Glutamatergic neuron (in vitro differentiated cells): ENCODE measurements around the gene ZMYND11. TPM values are rescaled to one million over a fixed set of nuclear protein-coding genes. Genes with fewer than 3 reads are reported as not detected.

Experiments used
- DNase-seq: peaks from one replicate; pipeline ENCODE4 v3.0.0; 2022
- H3K27ac Mint-ChIP-seq: one replicate; pipeline ENCODE4 v1.8.0; 2020; ENCODE audit warnings: mild to moderate bottlenecking, mixed read lengths, inconsistent platforms; ENCODE audit not compliant: unreplicated experiment
- H3K27me3 Mint-ChIP-seq: one replicate; pipeline ENCODE4 v1.8.0; 2020; ENCODE audit warnings: mild to moderate bottlenecking, moderate library complexity, mixed read lengths, inconsistent platforms; ENCODE audit not compliant: unreplicated experiment
- H3K36me3 Mint-ChIP-seq: one replicate; pipeline ENCODE4 v1.8.0; 2020; ENCODE audit warnings: mild to moderate bottlenecking, mixed read lengths, inconsistent platforms; ENCODE audit not compliant: unreplicated experiment
- H3K4me1 Mint-ChIP-seq: one replicate; pipeline ENCODE4 v1.8.0; 2020; ENCODE audit warnings: mild to moderate bottlenecking, low read depth, mixed read lengths, inconsistent platforms; ENCODE audit not compliant: unreplicated experiment
- H3K4me3 Mint-ChIP-seq: one replicate; pipeline ENCODE4 v1.8.0; 2020; ENCODE audit warnings: mild to moderate bottlenecking, mixed read lengths, inconsistent platforms; ENCODE audit not compliant: unreplicated experiment
- H3K9me3 Mint-ChIP-seq: one replicate; pipeline ENCODE4 v1.8.0; 2020; ENCODE audit warnings: mild to moderate bottlenecking, moderate library complexity, mixed read lengths, inconsistent platforms; ENCODE audit not compliant: unreplicated experiment
- total RNA-seq: library from RNA; stranded (reverse); fragmentation: NEBNext Ultra II Directional; extraction: Animal tissue kit (Norgen Biotek cat#: 25700); gene quantifications from one replicate; pipeline ENCODE4 v1.2.1, GENCODE V29; 2021; ENCODE audit not compliant: unreplicated experiment
- TF ChIP-seq, protein P1 (sequence below): fragments of 200-600 bp; sonication (generic); IDR thresholded peaks from one replicate; pipeline ENCODE4 v1.5.0; 2021; ENCODE audit not compliant: partially characterized antibody, unreplicated experiment

Gene ZMYND11
- total RNA-seq, 1 donor from 2014 or later = 26.6 TPM

DNA sequence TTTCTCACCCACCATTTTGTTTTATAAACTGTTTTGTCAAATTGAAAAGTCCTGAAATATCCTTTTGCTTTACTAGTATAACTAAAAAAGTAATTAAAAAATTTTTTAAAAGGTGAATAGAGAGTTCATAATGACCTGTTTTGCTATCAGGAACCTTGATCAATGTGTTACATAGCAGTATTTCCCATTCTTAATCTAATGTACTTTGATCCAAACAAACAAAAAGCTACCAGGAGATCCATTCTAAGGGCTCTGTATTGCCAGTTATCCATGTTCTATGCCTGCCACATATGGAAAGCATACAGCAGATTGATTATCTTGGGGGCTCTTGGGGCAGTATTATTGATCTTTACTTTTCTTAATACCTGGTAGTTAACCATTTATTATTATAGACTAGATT is 32.1 kb downstream of the ZMYND11 start:
- H3K36me3 Mint-ChIP-seq = no peaks in the 10 kb centered on the region
- no peak overlapping the region for H3K4me3 Mint-ChIP-seq
- no peaks in the 10 kb centered on the region for H3K27me3 Mint-ChIP-seq
- H3K4me1 Mint-ChIP-seq = no peaks in the 10 kb centered on the region
- TF ChIP-seq, protein P1, sequence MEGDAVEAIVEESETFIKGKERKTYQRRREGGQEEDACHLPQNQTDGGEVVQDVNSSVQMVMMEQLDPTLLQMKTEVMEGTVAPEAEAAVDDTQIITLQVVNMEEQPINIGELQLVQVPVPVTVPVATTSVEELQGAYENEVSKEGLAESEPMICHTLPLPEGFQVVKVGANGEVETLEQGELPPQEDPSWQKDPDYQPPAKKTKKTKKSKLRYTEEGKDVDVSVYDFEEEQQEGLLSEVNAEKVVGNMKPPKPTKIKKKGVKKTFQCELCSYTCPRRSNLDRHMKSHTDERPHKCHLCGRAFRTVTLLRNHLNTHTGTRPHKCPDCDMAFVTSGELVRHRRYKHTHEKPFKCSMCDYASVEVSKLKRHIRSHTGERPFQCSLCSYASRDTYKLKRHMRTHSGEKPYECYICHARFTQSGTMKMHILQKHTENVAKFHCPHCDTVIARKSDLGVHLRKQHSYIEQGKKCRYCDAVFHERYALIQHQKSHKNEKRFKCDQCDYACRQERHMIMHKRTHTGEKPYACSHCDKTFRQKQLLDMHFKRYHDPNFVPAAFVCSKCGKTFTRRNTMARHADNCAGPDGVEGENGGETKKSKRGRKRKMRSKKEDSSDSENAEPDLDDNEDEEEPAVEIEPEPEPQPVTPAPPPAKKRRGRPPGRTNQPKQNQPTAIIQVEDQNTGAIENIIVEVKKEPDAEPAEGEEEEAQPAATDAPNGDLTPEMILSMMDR = no peak
- no peak overlapping the region for H3K27ac Mint-ChIP-seq
- DNase-seq = no peak
- no peaks in the 10 kb centered on the region for H3K9me3 Mint-ChIP-seq

DNA sequence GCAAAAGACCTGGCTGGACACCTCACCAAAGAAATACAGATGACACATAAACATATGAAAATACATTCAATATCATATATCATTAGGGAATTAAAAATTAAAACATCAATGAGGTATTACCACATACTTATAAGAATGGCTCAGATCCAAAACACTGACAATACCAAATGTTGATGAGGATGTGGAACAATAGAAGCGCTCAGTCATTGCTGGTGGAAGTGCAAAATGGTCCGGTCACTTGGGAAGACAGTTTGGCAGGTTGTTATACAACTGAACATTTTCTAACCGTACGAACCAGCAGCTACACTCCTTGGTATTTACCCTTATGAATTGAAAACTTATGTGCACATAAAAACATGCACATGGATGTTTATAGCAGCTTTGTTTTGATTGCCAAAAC is 38.5 kb downstream of the ZMYND11 start:
- TF ChIP-seq, protein P1 = no peak
- no peak for DNase-seq
- Mint-ChIP-seq H3K4me3 (no peak overlapping the region), H3K27ac (no peak overlapping the region), H3K27me3 (no peaks in the 10 kb centered on the region), H3K4me1 (no peaks in the 10 kb centered on the region), H3K9me3 (no peaks in the 10 kb centered on the region), H3K36me3 (no peaks in the 10 kb centered on the region)

DNA sequence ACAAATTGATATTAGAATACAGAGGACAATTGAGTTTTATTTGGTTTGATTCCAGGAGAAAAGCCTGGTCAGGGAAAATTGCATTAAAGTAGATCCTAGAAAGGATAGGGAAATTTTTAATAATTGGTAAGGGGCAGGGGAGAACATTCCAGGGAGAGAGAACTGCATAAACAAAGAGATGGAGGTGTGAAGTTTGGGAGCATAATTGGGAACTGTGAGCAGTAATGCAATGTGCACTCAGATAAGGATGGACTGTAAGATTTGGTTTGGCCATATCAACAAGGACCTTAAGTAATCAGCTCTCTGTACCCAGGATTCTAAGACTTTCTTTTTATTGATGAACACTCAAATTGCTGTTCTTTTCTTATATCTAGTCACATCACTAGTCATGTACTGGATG is 41.4 kb downstream of the ZMYND11 start:
- Mint-ChIP-seq H3K4me1 (no peaks in the 10 kb centered on the region), H3K4me3 (no peak overlapping the region), H3K27ac (no peak overlapping the region), H3K36me3 (no peaks in the 10 kb centered on the region), H3K9me3 (no peaks in the 10 kb centered on the region), H3K27me3 (no peaks in the 10 kb centered on the region)
- no peak for DNase-seq
- TF ChIP-seq, protein P1 = no peak

DNA sequence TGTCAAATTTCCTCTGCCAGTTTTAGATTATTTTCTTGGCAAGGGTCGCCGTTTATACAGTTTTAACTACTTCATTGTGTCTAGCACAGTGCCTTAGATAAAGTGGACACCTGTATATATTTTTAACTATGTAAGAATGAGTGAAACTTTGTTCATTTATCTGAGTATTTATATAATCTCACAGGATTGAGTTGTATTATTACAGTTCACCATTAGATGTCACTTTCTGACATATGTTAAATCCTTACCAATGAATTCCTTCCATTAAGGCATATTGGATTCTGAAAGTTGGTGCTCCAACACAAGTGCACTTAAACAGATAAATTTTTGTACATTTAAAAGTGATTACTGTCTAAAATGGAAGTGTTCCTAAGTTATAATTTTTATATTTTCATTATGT is 43.0 kb downstream of the ZMYND11 start:
- no peak overlapping the region for H3K4me3 Mint-ChIP-seq
- no peaks in the 10 kb centered on the region for H3K4me1 Mint-ChIP-seq
- no peaks in the 10 kb centered on the region for H3K36me3 Mint-ChIP-seq
- TF ChIP-seq, protein P1 = peak; percentile 32
- DNase-seq = no peak
- H3K9me3 Mint-ChIP-seq = peaks cover 2% of the 10 kb centered on the region
- H3K27ac Mint-ChIP-seq = no peak overlapping the region
- no peaks in the 10 kb centered on the region for H3K27me3 Mint-ChIP-seq

DNA sequence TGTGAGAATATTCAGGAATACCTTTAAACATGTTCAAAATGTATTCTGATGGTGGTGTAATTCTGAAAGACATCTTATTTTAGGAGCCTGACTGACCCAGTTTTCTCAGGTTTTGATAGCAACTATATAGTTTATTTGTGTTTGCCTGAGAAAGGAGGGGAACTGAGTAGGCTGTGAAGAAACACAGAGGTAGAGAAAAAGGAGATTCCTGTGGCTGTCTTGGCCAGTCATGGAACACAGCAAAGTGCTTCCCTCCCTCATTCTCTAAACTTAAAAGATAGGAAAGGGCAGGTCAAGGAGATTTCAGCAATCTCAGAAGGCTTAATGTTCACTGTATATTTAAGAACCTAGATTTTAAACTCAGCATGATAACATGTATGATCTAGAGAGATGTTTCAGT is 43.5 kb downstream of the ZMYND11 start:
- DNase-seq = no peak
- no peak overlapping the region for H3K27ac Mint-ChIP-seq
- no peaks in the 10 kb centered on the region for H3K27me3 Mint-ChIP-seq
- H3K4me3 Mint-ChIP-seq = no peak overlapping the region
- H3K4me1 Mint-ChIP-seq = no peaks in the 10 kb centered on the region
- H3K9me3 Mint-ChIP-seq = peaks cover 2% of the 10 kb centered on the region
- TF ChIP-seq, protein P1 = no peak
- peaks cover 1% of the 10 kb centered on the region for H3K36me3 Mint-ChIP-seq
